DND-41 (cell line): ENCODE results near the gene CBR1.
"Not testable (repeated sequence)": the region's sequence is repeated elsewhere in the genome, so short reads cannot be mapped to it uniquely, and the experiment has no call there.

Experiments
- ATAC-seq: fragments of 200-7000 bp; cut with Tn5 transposase; 3 replicates; pipeline ENCODE4 v1.9.1; 2021; ENCODE audit warnings: low read depth; ENCODE audit not compliant: insufficient read depth
- DNase-seq: peaks from one replicate; pipeline ENCODE4 v3.0.0-alpha.2; 2020
- H2AFZ ChIP-seq: 2 replicates; pipeline ENCODE4 v1.6.0; 2012; ENCODE audit warnings: low read depth, low read length
- H3K27ac ChIP-seq: 2 replicates; pipeline ENCODE4 v1.5.1; 2012; ENCODE audit warnings: low read length, inconsistent platforms
- H3K27me3 ChIP-seq: fragments of 200-600 bp; sonication (generic); 2 replicates; pipeline ENCODE4 v1.6.0; 2012; ENCODE audit warnings: low read length, mild to moderate bottlenecking, inconsistent platforms; ENCODE audit not compliant: insufficient read depth, poor library complexity
- H3K36me3 ChIP-seq: 2 replicates; pipeline ENCODE4 v1.5.1; 2012; ENCODE audit warnings: low read length, inconsistent platforms; ENCODE audit not compliant: insufficient read depth
- H3K4me1 ChIP-seq: 2 replicates; pipeline ENCODE4 v1.5.1; 2012; ENCODE audit warnings: mild to moderate bottlenecking, low read length; ENCODE audit not compliant: insufficient read depth
- H3K4me2 ChIP-seq: 2 replicates; pipeline ENCODE4 v1.6.0; 2012; ENCODE audit warnings: mild to moderate bottlenecking, moderate library complexity, low read length, inconsistent platforms; ENCODE audit not compliant: insufficient read depth
- H3K4me3 ChIP-seq, 2 experiments: fragments of 200-600 bp in 1 of 2; shearing (Covaris generic) in 1 of 2; 2 replicates each; pipeline ENCODE4 v1.5.1; 2012 to 2016; ENCODE audit warnings: inconsistent platforms in 2 of 2, low read length in 2 of 2, mild to moderate bottlenecking in 2 of 2, low read depth in 1 of 2, moderate library complexity in 1 of 2
- H3K79me2 ChIP-seq: 2 replicates; pipeline ENCODE4 v1.6.0; 2012; ENCODE audit warnings: low read length, inconsistent platforms; ENCODE audit not compliant: insufficient read depth
- H3K9ac ChIP-seq: 2 replicates; pipeline ENCODE4 v1.6.0; 2012; ENCODE audit warnings: low read depth, mild to moderate bottlenecking, inconsistent platforms, low read length, moderate library complexity
- H3K9me3 ChIP-seq: 2 replicates; pipeline ENCODE4 v1.5.1; 2012; ENCODE audit warnings: low read length, moderate library complexity, mild to moderate bottlenecking, inconsistent platforms; ENCODE audit not compliant: insufficient read depth, severe bottlenecking
- H4K20me1 ChIP-seq: 2 replicates; pipeline ENCODE4 v1.6.0; 2012; ENCODE audit warnings: low read length; ENCODE audit not compliant: insufficient read depth
- EZH2 ChIP-seq: IDR thresholded peaks from 3 replicates; pipeline ENCODE4 v1.6.1; 2012; ENCODE audit warnings: borderline replicate concordance, low read depth, mild to moderate bottlenecking, moderate library complexity, low read length, inconsistent platforms; ENCODE audit not compliant: severe bottlenecking
- TF ChIP-seq, protein P1 (sequence below): IDR thresholded peaks from 2 replicates; pipeline ENCODE4 v1.5.1; 2012; ENCODE audit warnings: borderline replicate concordance, low read length, moderate library complexity, mild to moderate bottlenecking; ENCODE audit not compliant: poor library complexity, severe bottlenecking; ENCODE audit errors: extremely low read depth

CBR1 gene

DNA sequence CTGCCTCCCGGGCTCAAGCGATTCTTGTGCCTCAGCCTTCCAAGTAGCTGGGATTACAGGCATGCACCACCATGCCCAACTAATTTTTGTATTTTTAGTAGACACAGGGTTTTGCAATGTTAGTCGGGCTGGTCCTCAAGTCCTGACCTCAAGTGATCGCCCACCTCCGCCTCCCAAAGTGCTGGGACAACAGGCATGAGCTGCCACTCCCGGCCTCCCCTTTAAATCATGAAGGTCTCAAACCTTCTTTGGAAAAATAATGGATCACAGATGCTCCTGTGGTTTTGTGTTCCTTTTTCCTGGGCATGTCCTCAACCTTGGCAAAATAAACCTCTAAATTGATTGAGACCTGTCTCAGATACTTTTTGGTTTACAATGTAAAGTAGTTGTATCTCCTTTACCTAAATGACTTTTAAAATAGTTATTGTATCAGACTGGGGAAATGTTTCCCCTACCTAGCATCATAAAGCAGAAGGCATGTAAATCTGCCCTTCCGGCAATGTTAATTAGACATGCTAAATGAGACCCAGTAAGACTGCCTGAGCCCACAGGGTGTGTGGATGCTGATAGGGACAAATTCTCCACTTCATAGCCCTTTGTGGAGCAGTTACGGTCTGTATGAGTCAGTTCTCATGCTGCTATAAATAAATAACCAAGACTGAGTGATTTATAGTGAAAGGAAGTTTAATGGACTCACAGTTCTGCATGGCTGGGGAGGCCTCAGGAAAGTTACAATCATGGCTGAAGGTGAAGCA lies 27.8 kb downstream of the CBR1 start:
- Histone ChIP-seq H3K9ac (no peak overlapping the region), H2AFZ (no peak overlapping the region), H3K4me3 (no peak overlapping the region), H3K4me1 (no peaks in the 10 kb centered on the region), H3K27me3 (no peaks in the 10 kb centered on the region), H3K36me3 (no peaks in the 10 kb centered on the region), H4K20me1 (no peaks in the 10 kb centered on the region), H3K79me2 (no peaks in the 10 kb centered on the region), H3K4me2 (no peak overlapping the region), H3K9me3 (peaks cover 16% of the 10 kb centered on the region), H3K27ac (no peak overlapping the region)
- TF ChIP-seq, protein P1, sequence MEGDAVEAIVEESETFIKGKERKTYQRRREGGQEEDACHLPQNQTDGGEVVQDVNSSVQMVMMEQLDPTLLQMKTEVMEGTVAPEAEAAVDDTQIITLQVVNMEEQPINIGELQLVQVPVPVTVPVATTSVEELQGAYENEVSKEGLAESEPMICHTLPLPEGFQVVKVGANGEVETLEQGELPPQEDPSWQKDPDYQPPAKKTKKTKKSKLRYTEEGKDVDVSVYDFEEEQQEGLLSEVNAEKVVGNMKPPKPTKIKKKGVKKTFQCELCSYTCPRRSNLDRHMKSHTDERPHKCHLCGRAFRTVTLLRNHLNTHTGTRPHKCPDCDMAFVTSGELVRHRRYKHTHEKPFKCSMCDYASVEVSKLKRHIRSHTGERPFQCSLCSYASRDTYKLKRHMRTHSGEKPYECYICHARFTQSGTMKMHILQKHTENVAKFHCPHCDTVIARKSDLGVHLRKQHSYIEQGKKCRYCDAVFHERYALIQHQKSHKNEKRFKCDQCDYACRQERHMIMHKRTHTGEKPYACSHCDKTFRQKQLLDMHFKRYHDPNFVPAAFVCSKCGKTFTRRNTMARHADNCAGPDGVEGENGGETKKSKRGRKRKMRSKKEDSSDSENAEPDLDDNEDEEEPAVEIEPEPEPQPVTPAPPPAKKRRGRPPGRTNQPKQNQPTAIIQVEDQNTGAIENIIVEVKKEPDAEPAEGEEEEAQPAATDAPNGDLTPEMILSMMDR: no peak
- no peak for TF ChIP-seq EZH2
- DNase-seq (no peak), ATAC-seq (no peak)

DNA sequence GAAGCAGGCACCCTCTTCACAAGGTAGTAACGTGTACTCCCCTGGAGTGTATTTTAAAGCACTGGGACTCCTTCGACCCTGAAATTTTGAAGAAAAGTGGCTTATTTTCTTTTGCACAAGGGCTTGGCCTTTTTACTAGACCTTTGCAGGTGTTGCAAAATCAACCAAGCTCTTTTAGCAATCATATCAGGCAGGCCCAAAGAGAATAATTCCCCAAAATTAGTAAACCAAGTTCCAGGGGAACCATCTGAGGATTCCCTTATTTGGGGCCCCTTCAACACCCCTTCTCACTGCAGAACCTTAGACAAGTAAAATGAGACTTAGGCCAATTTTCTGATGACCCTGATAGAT lies 28.3 kb downstream of the CBR1 start:
- H2AFZ ChIP-seq: no peak overlapping the region
- H3K4me3 ChIP-seq: no peak overlapping the region
- ATAC-seq: no peak
- no peaks in the 10 kb centered on the region for H4K20me1 ChIP-seq
- H3K27me3 ChIP-seq: no peaks in the 10 kb centered on the region
- no peak for TF ChIP-seq EZH2
- TF ChIP-seq, protein P1: no peak
- no peaks in the 10 kb centered on the region for H3K4me1 ChIP-seq
- H3K79me2 ChIP-seq: no peaks in the 10 kb centered on the region
- H3K4me2 ChIP-seq: no peak overlapping the region
- no peaks in the 10 kb centered on the region for H3K36me3 ChIP-seq
- H3K9me3 ChIP-seq: peaks cover 10% of the 10 kb centered on the region
- H3K27ac ChIP-seq: no peak overlapping the region
- no peak for DNase-seq
- H3K9ac ChIP-seq: no peak overlapping the region

DNA sequence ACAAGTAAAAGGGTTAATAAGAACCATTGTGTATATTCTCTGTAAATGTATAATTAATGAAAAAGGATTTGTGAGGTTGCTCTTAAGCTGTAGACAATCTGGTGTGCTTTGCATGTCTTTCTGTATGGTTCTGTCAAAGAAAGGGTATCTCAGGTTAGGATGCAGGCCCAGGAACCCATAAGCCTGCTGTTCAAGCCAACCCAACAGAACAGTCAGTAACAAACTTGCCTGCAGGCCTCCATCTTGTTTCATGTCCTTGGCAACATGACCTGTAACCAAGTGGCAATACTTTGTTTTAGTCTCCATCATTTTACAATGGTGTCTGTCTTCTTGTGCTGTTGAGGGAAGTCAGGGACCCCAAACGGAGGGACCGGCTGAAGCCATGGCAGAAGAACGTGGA lies 29.2 kb downstream of the CBR1 start:
- Histone ChIP-seq H2AFZ (no peak overlapping the region), H3K9ac (no peak overlapping the region), H4K20me1 (no peaks in the 10 kb centered on the region), H3K27ac (no peak overlapping the region), H3K4me3 (no peak overlapping the region), H3K4me1 (no peaks in the 10 kb centered on the region), H3K4me2 (no peak overlapping the region), H3K9me3 (peaks cover 2% of the 10 kb centered on the region), H3K79me2 (no peaks in the 10 kb centered on the region), H3K27me3 (no peaks in the 10 kb centered on the region), H3K36me3 (no peaks in the 10 kb centered on the region)
- DNase-seq (no peak), ATAC-seq (no peak)
- no peak for TF ChIP-seq EZH2
- TF ChIP-seq, protein P1: no peak

DNA sequence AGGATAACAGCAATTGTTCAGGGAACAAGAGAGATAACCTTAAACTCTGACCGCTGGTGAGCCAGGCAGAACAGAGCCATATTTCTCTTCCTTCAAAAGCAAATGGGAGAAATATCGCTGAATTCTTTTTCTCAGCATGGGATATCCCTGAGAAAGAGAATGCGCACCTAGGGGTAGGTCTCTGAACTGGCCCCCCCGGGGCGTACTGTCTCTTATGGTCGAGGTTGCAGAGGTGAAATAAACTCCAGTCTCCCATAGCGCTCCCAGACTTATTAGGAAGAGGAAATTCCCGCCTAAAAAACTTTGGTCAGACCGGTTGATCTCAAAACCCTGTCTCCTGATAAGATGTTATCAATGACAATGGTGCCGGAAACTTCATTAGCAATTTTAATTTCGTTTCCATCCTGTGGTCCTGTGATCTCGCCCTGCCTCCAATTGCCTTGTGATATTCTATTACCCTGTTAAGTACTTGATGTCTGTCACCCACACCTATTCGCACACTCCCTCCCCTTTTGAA lies 29.9 kb downstream of the CBR1 start:
- ATAC-seq, H3K4me2 ChIP-seq, H3K9ac ChIP-seq, H3K27ac ChIP-seq, DNase-seq, H3K4me1 ChIP-seq, H3K36me3 ChIP-seq, H3K9me3 ChIP-seq, H2AFZ ChIP-seq, H3K27me3 ChIP-seq, H4K20me1 ChIP-seq, H3K4me3 ChIP-seq, H3K79me2 ChIP-seq: not testable (repeated sequence)
